GM12878 (cell line): ENCODE measurements around the gene RERE. TPM values are rescaled to one million over a fixed set of nuclear protein-coding genes. Genes with fewer than 3 reads are reported as not detected.
A peak's percentile ranks its signal among the peaks of the same experiment; 100 is the strongest.

ENCODE experiments used
- ATAC-seq: fragments of 200-7000 bp; cut with Tn5 transposase; 3 replicates; pipeline ENCODE4 v1.9.1; 2020; ENCODE audit warnings: mild to moderate bottlenecking, moderate library complexity
- BruUV-seq: library from RNA; stranded (reverse); fragments of 400-500 nt; replicated peaks from 2 replicates; lab custom pipeline; 2021; lab: Mats Ljungman, UMichigan
- CTCF ChIA-PET: fragments of 300-600 bp; sonication (Branson Sonifier 250); formaldehyde crosslinking; extraction: SDS; loops from one replicate; lab custom pipeline; 2021; ENCODE audit warnings: inconsistent platforms; lab: Yijun Ruan, JAX
- POLR2A ChIA-PET: fragments of 350-600 bp; formaldehyde crosslinking; extraction: SDS; loops from one replicate; lab custom pipeline; 2021; ENCODE audit warnings: inconsistent platforms; lab: Charles Lee
- RAD21 ChIA-PET: fragments of 300-600 bp; sonication (Branson Sonifier 250); formaldehyde crosslinking; loops from one replicate; lab custom pipeline; 2023; ENCODE audit warnings: antibody characterized with exemption; ENCODE audit not compliant: unreplicated experiment; lab: Charles Lee
- SMC1A ChIA-PET: fragments of 300-600 bp; sonication (Branson Sonifier 250); formaldehyde crosslinking; loops from one replicate; lab custom pipeline; 2023; ENCODE audit not compliant: unreplicated experiment, uncharacterized antibody; lab: Charles Lee
- DNase-seq: peaks from one replicate; pipeline ENCODE4 v3.0.0-alpha.2; 2011; ENCODE audit warnings: low read depth, low spot score
- FAIRE-seq: peaks from 3 replicates; lab custom pipeline; 2011; peaks lifted over from hg19 to GRCh38; lab: Jason Lieb, UNC
- H2AFZ ChIP-seq: 2 replicates; pipeline ENCODE4 v1.6.0; 2011; ENCODE audit warnings: low read depth, low read length, control low read depth; ENCODE audit not compliant: control insufficient read depth
- H3K27ac ChIP-seq: 2 replicates; pipeline ENCODE4 v1.5.1; 2011; ENCODE audit warnings: control low read depth; ENCODE audit not compliant: control insufficient read depth, insufficient read depth
- H3K27me3 ChIP-seq, 2 experiments: replicated peaks in 1 of 2; 2 replicates each; pipeline versions ENCODE4 v1.6.0 to v1.6.1; 2011; ENCODE audit warnings: low read length in 1 of 2; ENCODE audit not compliant: control insufficient read depth in 2 of 2, insufficient read depth in 2 of 2
- H3K36me3 ChIP-seq, 2 experiments: 2 replicates each; pipeline ENCODE4 v1.5.1; 2011; ENCODE audit warnings: low read length in 1 of 2; ENCODE audit not compliant: control insufficient read depth in 2 of 2, insufficient read depth in 2 of 2
- H3K4me1 ChIP-seq: 2 replicates; pipeline ENCODE4 v1.6.1; 2011; ENCODE audit warnings: mild to moderate bottlenecking, low read length, moderate library complexity, mixed read lengths; ENCODE audit not compliant: control insufficient read depth, insufficient read depth
- H3K4me2 ChIP-seq: 2 replicates; pipeline ENCODE4 v1.6.0; 2011; ENCODE audit warnings: control low read depth; ENCODE audit not compliant: control insufficient read depth, insufficient read depth
- H3K4me3 ChIP-seq: fragments of 200-600 bp; sonication (generic); 2 replicates; pipeline ENCODE4 v1.5.1; 2016
- H3K79me2 ChIP-seq: 2 replicates; pipeline ENCODE4 v1.6.0; 2011; ENCODE audit warnings: low read length; ENCODE audit not compliant: control insufficient read depth, insufficient read depth
- H3K9ac ChIP-seq: 2 replicates; pipeline ENCODE4 v1.8.0; 2011; ENCODE audit warnings: low read length, control low read depth, mixed read lengths; ENCODE audit not compliant: control insufficient read depth, insufficient read depth
- H3K9me3 ChIP-seq: replicated peaks from 3 replicates; pipeline ENCODE4 v1.5.1; 2011; ENCODE audit warnings: mild to moderate bottlenecking, low read length; ENCODE audit not compliant: control insufficient read depth, insufficient read depth
- H4K20me1 ChIP-seq: 2 replicates; pipeline ENCODE4 v1.6.0; 2011; ENCODE audit not compliant: control insufficient read depth, insufficient read depth
- ATF7 ChIP-seq: fragments of 450-650 bp; IDR thresholded peaks from 2 replicates; pipeline ENCODE4 v1.6.1; 2016; ENCODE audit warnings: low read depth, mild to moderate bottlenecking
- CHD2 ChIP-seq: IDR thresholded peaks from 2 replicates; pipeline ENCODE4 v1.6.1; 2011; ENCODE audit warnings: low read depth, low read length, improper control_type of control experiment, borderline replicate concordance
- CREM ChIP-seq: IDR thresholded peaks from 2 replicates; pipeline ENCODE4 v1.6.1; 2014; ENCODE audit warnings: antibody characterized with exemption, low read depth
- EGR1 ChIP-seq, 2 experiments: IDR thresholded peaks; 1 replicate in 1 of 2; 2 replicates in 1 of 2; pipeline ENCODE4 v1.6.1; 2011 to 2012; ENCODE audit warnings: low read depth in 2 of 2, low read length in 2 of 2, borderline replicate concordance in 1 of 2, mild to moderate bottlenecking in 1 of 2, moderate library complexity in 1 of 2
- ETV6 ChIP-seq, 2 experiments: fragments of 450-650 bp in 1 of 2; IDR thresholded peaks in 1 of 2; conservative IDR thresholded peaks in 1 of 2; 2 replicates each; pipeline ENCODE4 v1.6.1; 2014; ENCODE audit warnings: antibody characterized with exemption in 1 of 2, borderline replicate concordance in 1 of 2, low read depth in 1 of 2, mild to moderate bottlenecking in 1 of 2, moderate library complexity in 1 of 2
- FOS ChIP-seq: IDR thresholded peaks from 3 replicates; pipeline ENCODE4 v1.6.1; 2011; ENCODE audit warnings: borderline replicate concordance; ENCODE audit not compliant: insufficient read length; ENCODE audit errors: extremely low read depth
- FOXM1 ChIP-seq: IDR thresholded peaks from 2 replicates; pipeline ENCODE4 v1.6.1; 2012; ENCODE audit warnings: low read depth, mild to moderate bottlenecking, inconsistent platforms, low read length, moderate library complexity
- HDAC6 ChIP-seq: fragments of 200-600 bp; sonication (generic); IDR thresholded peaks from one replicate; pipeline ENCODE4 v1.8.0; 2017; ENCODE audit warnings: antibody characterized with exemption; ENCODE audit not compliant: unreplicated experiment
- IRF4 ChIP-seq: IDR thresholded peaks from 2 replicates; pipeline ENCODE4 v1.6.1; 2011; ENCODE audit warnings: low read depth, low read length
- MTA2 ChIP-seq: fragments of 450-650 bp; IDR thresholded peaks from 2 replicates; pipeline ENCODE4 v1.6.1; 2016; ENCODE audit warnings: low read depth, mild to moderate bottlenecking, moderate library complexity
- NFIC ChIP-seq: IDR thresholded peaks from 2 replicates; pipeline ENCODE4 v1.6.1; 2012; ENCODE audit warnings: low read depth, mild to moderate bottlenecking, inconsistent platforms, low read length, moderate library complexity
- RUNX3 ChIP-seq: IDR thresholded peaks from 2 replicates; pipeline ENCODE4 v1.6.1; 2012; ENCODE audit warnings: low read length, inconsistent platforms
- ZBED1 ChIP-seq: IDR thresholded peaks from 2 replicates; pipeline ENCODE4 v1.6.1; 2016; ENCODE audit warnings: borderline replicate concordance
- WGBS: methylation state at CpG from one replicate; pipeline ENCODE4 v1.1.6; 2016; ENCODE audit warnings: low lambda C conversion rate; ENCODE audit not compliant: insufficient replicate concordance, insufficient coverage; ENCODE audit errors: missing lambda C conversion rate; 5-methylcytosine and 5-hydroxymethylcytosine counted together
- in situ Hi-C: fragments of 300-500 bp; cut with MboI; formaldehyde crosslinking; loops from 9 replicates; pipeline ENCODE4 v1.14.3; 2018; ENCODE audit warnings: mixed read lengths
- intact Hi-C: fragments of 100-400 bp; cut with micrococcal nuclease; formaldehyde crosslinking; loops from one replicate; pipeline ENCODE4 v1.14.2; 2022; ENCODE audit not compliant: unreplicated experiment
- polyA plus RNA-seq, 11 experiments: library from polyadenylated mRNA; depleted of rRNA in 4 of 11; unstranded in 6 of 11; stranded (reverse) in 5 of 11; fragments of >200 nt; fragmentation: Nextera tagmentation in 4 of 11; fragmentation: Illumina TruSeq in 1 of 11; extraction: Ambion mirVana in 4 of 11; extraction: Trizol in 1 of 11; gene quantifications; 1 replicate in 1 of 11; 2 replicates in 10 of 11; pipeline versions ENCODE4 v1.2.1 to v1.2.3, GENCODE V29; 2011 to 2016; ENCODE audit warnings: inconsistent platforms in 2 of 11, missing spikeins in 2 of 11, low read depth in 1 of 11
- total RNA-seq, 4 experiments: library from RNA; depleted of rRNA in 3 of 4; stranded (reverse); fragments of >200 nt in 3 of 4; fragmentation: Illumina TruSeq in 1 of 4; extraction: Trizol in 1 of 4; gene quantifications; 2 replicates each; pipeline versions ENCODE4 v1.2.1 to v1.2.3, GENCODE V29; 2013 to 2021
- TF ChIP-seq, protein P1 (sequence below): fragments of 450-650 bp; IDR thresholded peaks from 2 replicates; pipeline ENCODE4 v1.6.1; 2018; ENCODE audit warnings: mild to moderate bottlenecking, low read depth, moderate library complexity; ENCODE audit not compliant: partially characterized antibody
- TF ChIP-seq, protein P2 (sequence below): fragments of 450-650 bp; IDR thresholded peaks from 2 replicates; pipeline ENCODE4 v1.6.1; 2017; ENCODE audit warnings: borderline replicate concordance
- TF ChIP-seq, protein P3 (sequence below): fragments of 450-650 bp; IDR thresholded peaks from 2 replicates; pipeline ENCODE4 v1.6.1; 2016; ENCODE audit warnings: mild to moderate bottlenecking

RERE gene
- total and polyA plus RNA-seq, 10 of the 15 experiments (the other 5 are each of a cell fraction or from before 2014, with no cell fraction given): 5.2 to 60.5 (median 20.2) TPM

DNA sequence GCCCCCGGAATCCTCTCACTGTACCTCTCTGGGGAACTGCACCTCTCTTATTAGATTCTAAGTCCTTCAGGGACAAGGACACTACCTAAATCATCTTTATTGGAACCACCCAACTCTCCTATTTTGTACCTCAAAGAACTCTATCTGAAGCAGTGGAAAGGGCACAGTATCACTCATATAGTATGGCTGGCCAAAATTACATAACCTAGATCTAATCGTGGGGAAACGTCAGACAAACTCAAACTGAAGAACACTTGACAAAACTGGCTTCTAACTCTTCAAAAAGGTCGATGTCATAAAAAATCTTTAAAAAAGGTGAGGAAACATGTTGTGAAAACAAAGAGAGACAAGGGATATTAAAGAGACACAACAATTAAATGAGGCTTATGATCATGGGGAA lies 289.5 kb downstream of the RERE start (continued):
- TF ChIP-seq, protein P1, sequence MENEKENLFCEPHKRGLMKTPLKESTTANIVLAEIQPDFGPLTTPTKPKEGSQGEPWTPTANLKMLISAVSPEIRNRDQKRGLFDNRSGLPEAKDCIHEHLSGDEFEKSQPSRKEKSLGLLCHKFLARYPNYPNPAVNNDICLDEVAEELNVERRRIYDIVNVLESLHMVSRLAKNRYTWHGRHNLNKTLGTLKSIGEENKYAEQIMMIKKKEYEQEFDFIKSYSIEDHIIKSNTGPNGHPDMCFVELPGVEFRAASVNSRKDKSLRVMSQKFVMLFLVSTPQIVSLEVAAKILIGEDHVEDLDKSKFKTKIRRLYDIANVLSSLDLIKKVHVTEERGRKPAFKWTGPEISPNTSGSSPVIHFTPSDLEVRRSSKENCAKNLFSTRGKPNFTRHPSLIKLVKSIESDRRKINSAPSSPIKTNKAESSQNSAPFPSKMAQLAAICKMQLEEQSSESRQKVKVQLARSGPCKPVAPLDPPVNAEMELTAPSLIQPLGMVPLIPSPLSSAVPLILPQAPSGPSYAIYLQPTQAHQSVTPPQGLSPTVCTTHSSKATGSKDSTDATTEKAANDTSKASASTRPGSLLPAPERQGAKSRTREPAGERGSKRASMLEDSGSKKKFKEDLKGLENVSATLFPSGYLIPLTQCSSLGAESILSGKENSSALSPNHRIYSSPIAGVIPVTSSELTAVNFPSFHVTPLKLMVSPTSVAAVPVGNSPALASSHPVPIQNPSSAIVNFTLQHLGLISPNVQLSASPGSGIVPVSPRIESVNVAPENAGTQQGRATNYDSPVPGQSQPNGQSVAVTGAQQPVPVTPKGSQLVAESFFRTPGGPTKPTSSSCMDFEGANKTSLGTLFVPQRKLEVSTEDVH: no peak
- TF ChIP-seq HDAC6 (no peak), ZBED1 (no peak)

DNA sequence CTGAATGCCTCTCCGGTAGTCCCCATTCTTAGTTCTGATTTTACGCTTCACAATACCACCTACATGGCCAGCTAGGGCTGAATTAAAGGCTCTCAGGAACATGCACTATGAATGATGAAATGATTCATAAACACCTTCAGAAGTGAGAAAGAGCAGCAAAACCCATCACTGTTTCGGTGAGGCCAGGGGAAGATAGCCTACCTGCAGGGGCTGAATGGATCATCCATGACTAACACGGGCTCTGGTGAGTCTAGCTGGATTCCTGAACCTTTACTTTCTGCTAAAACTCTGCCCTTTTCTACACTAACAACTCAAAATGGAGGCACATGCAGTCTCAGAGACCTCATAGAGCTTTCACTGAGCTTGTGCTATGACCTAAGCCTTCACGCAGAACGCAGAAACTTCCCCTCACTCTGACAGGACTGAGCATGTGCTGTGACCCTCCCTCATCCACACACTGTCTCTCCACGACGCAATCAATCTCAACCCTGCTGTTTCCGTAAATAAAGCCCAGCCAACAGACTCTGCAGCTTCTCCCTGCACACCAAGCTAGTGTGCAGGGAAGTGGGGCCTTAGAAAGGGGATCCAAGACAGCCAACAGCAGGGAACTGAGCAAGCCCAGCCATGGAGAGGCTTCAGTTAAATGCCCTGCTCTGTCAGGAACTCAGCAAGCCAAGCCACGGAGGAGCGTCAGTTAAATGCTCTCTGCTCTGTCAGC lies 291.7 kb downstream of the RERE start:
- 17% methylated on average over 11 of the region's 11 CpGs for WGBS
- SMC1A ChIA-PET: interaction anchor here (0.7 to 2.5 kb wide), 30 partner anchors 8 to 323 kb away, joined by 3 to 34 read pairs (median 4); no protein-coding TSS in a partner anchor
- TF ChIP-seq MTA2 (no peak; the same call in 1 of the 2 replicates), FOXM1 (peak; percentile 66; the same call in 1 of the 2 replicates), ATF7 (peak; percentile 79), RUNX3 (peak; percentile 39), ETV6 (conservative IDR thresholded peaks at IDR 0.05 in 1 of 2, IDR thresholded peaks at IDR 0.05 in 1 of 2; ENCODE audit: borderline replicate concordance in 1 of 2, low read depth in 1 of 2) (no peak), CHD2 (0 out of 2 replicates have a peak, but pooled peaks have one; percentile 22), FOS (no peak), NFIC (peak; percentile 20; the same call in 1 of the 2 replicates), IRF4 (0 out of 2 replicates have a peak, but pooled peaks have one; percentile 6), CREM (peak; percentile 45), EGR1 (IDR thresholded peaks at IDR 0.05; ENCODE audit: borderline replicate concordance in 1 of 2, low read depth in 2 of 2, low read length in 2 of 2) (no peak)
- TF ChIP-seq, protein P2, sequence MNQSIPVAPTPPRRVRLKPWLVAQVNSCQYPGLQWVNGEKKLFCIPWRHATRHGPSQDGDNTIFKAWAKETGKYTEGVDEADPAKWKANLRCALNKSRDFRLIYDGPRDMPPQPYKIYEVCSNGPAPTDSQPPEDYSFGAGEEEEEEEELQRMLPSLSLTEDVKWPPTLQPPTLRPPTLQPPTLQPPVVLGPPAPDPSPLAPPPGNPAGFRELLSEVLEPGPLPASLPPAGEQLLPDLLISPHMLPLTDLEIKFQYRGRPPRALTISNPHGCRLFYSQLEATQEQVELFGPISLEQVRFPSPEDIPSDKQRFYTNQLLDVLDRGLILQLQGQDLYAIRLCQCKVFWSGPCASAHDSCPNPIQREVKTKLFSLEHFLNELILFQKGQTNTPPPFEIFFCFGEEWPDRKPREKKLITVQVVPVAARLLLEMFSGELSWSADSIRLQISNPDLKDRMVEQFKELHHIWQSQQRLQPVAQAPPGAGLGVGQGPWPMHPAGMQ: no peak
- TF ChIP-seq, protein P3, sequence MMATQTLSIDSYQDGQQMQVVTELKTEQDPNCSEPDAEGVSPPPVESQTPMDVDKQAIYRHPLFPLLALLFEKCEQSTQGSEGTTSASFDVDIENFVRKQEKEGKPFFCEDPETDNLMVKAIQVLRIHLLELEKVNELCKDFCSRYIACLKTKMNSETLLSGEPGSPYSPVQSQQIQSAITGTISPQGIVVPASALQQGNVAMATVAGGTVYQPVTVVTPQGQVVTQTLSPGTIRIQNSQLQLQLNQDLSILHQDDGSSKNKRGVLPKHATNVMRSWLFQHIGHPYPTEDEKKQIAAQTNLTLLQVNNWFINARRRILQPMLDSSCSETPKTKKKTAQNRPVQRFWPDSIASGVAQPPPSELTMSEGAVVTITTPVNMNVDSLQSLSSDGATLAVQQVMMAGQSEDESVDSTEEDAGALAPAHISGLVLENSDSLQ: peak; percentile 78

More for the DNA sequence above, 291.7 kb downstream of the RERE start:
- no peaks in the 10 kb centered on the region; a peak in 1 of 4 replicates for H3K36me3 ChIP-seq
- H4K20me1 ChIP-seq: no peaks in the 10 kb centered on the region
- BruUV-seq: no TSS peak
- DNase-seq (peak; percentile 66), FAIRE-seq (peak; percentile 56), ATAC-seq (peak; percentile 85)
- H3K27ac ChIP-seq: peak overlapping the region; percentile 67
- ChIA-PET POLR2A (interaction anchor here (0.5 to 2.3 kb wide), 10 partner anchors 8 to 549 kb away, joined by 3 to 14 read pairs (median 5); no protein-coding TSS in a partner anchor), RAD21 (interaction anchor here (0.8 to 2.6 kb wide), 16 partner anchors 8 to 323 kb away, joined by 3 to 15 read pairs (median 6); no protein-coding TSS in a partner anchor), CTCF (interaction anchor here (0.6 to 5.8 kb wide), 11 partner anchors 8 to 201 kb away, joined by 3 to 30 read pairs (median 4); no protein-coding TSS in a partner anchor)
- peak overlapping the region; percentile 36; the same call in 1 of the 2 replicates for H3K9ac ChIP-seq
- H3K9me3 ChIP-seq: no peaks in the 10 kb centered on the region
- peak overlapping the region; percentile 70 for H2AFZ ChIP-seq
- in situ Hi-C loops (no loop called here), intact Hi-C loops (loop anchor here (5.0 to 10.0 kb wide), 2 partner anchors 48 to 101 kb away; no protein-coding TSS in a partner anchor)
- peak overlapping the region; percentile 58 for H3K4me2 ChIP-seq
- H3K79me2 ChIP-seq: peaks cover 13% of the 10 kb centered on the region
- H3K4me1 ChIP-seq: peaks cover 23% of the 10 kb centered on the region
- H3K4me3 ChIP-seq: peak overlapping the region; percentile 67
- H3K27me3 ChIP-seq: no peaks in the 10 kb centered on the region
